T-helper 22 cell (primary cell): ENCODE results near the gene KRTAP12-2.

Source experiments
- DNase-seq: peaks from one replicate; pipeline ENCODE4 v3.0.0-alpha.2; 2020; ENCODE audit warnings: low read depth

KRTAP12-2 gene

GRCh38 chr21:44626673-44627143, 40.0 kb downstream of the KRTAP12-2 start, which contains the start of gene KRTAP10-9:
KRTAP10-9 (plus strand) TSS chr21:44627093; CDS start chr21:44627172, 79 bp downstream.
- DNase-seq, result no peak

- no peak for DNase-seq
Measured at GRCh38 chr21:44626262-44626661, 40.5 kb downstream of the KRTAP12-2 start.

GRCh38 chr21:44625756-44626155, 41.0 kb downstream of the KRTAP12-2 start:
- DNase-seq, result no peak

- DNase-seq, result no peak
Measured at GRCh38 chr21:44623575-44623974, 43.2 kb downstream of the KRTAP12-2 start.

GRCh38 chr21:44619886-44620285, 46.8 kb downstream of the KRTAP12-2 start:
- DNase-seq, result no peak

- DNase-seq, result peak; percentile 44
Measured at GRCh38 chr21:44618909-44619308, 47.8 kb downstream of the KRTAP12-2 start.

GRCh38 chr21:44618504-44618903, 48.2 kb downstream of the KRTAP12-2 start:
- DNase-seq, result no peak

- DNase-seq, result no peak
Measured at GRCh38 chr21:44617071-44617501, 49.6 kb downstream of the KRTAP12-2 start.

- DNase-seq, result no peak
Measured at GRCh38 chr21:44616591-44616926, 50.2 kb downstream of the KRTAP12-2 start.
